GM21423 (cell line): ENCODE measurements around the gene DNM3.

Experiments used
- ATAC-seq: cut with Tn5 transposase; IDR thresholded peaks from one replicate; pipeline ENCODE4 v1.9.1; 2021; ENCODE audit warnings: mild to moderate bottlenecking, moderate library complexity; ENCODE audit not compliant: unreplicated experiment

DNM3 gene

GRCh38 chr1:172382406-172382805 lies 541.1 kb downstream of the DNM3 start:
- no peak for ATAC-seq

- no peak for ATAC-seq
These were observed 541.7 kb downstream of the DNM3 start for GRCh38 chr1:172382990-172383389.

GRCh38 chr1:172383536-172383935 lies 542.2 kb downstream of the DNM3 start:
- ATAC-seq: no peak

- ATAC-seq: no peak
These were observed 543.4 kb downstream of the DNM3 start for GRCh38 chr1:172384656-172385055.

- no peak for ATAC-seq
These were observed 544.7 kb downstream of the DNM3 start for GRCh38 chr1:172386046-172386445.

GRCh38 chr1:172388490-172388889 lies 547.2 kb downstream of the DNM3 start:
- no peak for ATAC-seq

- ATAC-seq: peak; percentile 25
These were observed 549.0 kb downstream of the DNM3 start for GRCh38 chr1:172390301-172390682.

GRCh38 chr1:172390683-172391551 lies 549.6 kb downstream of the DNM3 start:
- peak; percentile 71 for ATAC-seq

- ATAC-seq: no peak
These were observed 550.7 kb downstream of the DNM3 start for GRCh38 chr1:172391976-172392375.

- no peak for ATAC-seq
These were observed 552.1 kb downstream of the DNM3 start for GRCh38 chr1:172393354-172393753.

GRCh38 chr1:172394141-172394751 lies 552.9 kb downstream of the DNM3 start:
- ATAC-seq: peak; percentile 63

- ATAC-seq: no peak
These were observed 553.5 kb downstream of the DNM3 start for GRCh38 chr1:172394811-172395210.

- no peak for ATAC-seq
These were observed 554.3 kb downstream of the DNM3 start for GRCh38 chr1:172395576-172395975.

GRCh38 chr1:172397221-172397620 lies 555.9 kb downstream of the DNM3 start:
- ATAC-seq: no peak

- no peak for ATAC-seq
These were observed 556.3 kb downstream of the DNM3 start for GRCh38 chr1:172397633-172398032.

GRCh38 chr1:172398193-172398592 lies 556.9 kb downstream of the DNM3 start:
- no peak for ATAC-seq

GRCh38 chr1:172398970-172399755 lies 557.9 kb downstream of the DNM3 start:
- ATAC-seq: no peak

GRCh38 chr1:172399756-172400721 lies 558.7 kb downstream of the DNM3 start:
- no peak for ATAC-seq

- no peak for ATAC-seq
These were observed 559.4 kb downstream of the DNM3 start for GRCh38 chr1:172400722-172401105.

- no peak for ATAC-seq
These were observed 560.2 kb downstream of the DNM3 start for GRCh38 chr1:172401477-172401876.
